IMR-90 (cell line): ENCODE results near the gene HECTD1. TPM values are rescaled to one million over a fixed set of nuclear protein-coding genes. Genes with fewer than 3 reads are reported as not detected.

ENCODE experiments used
- ATAC-seq: fragments of 200-7000 bp; cut with Tn5 transposase; 2 replicates; pipeline ENCODE4 v1.9.1; 2020; ENCODE audit warnings: low read depth, mild to moderate bottlenecking, moderate library complexity
- BruUV-seq: library from RNA; stranded (reverse); fragments of 400-500 nt; replicated peaks from 2 replicates; lab custom pipeline; 2021; lab: Mats Ljungman, UMichigan
- CTCF ChIA-PET: fragments of 300-600 bp; formaldehyde crosslinking; extraction: SDS; loops from one replicate; lab custom pipeline; 2021; ENCODE audit warnings: antibody characterized with exemption; lab: Yijun Ruan, JAX
- POLR2A ChIA-PET: fragments of 300-600 bp; sonication (Branson Sonifier 250); formaldehyde crosslinking; loops from one replicate; lab custom pipeline; 2022; ENCODE audit warnings: antibody characterized with exemption; ENCODE audit not compliant: unreplicated experiment; lab: Charles Lee
- DNase-seq: peaks from one replicate; pipeline ENCODE4 v3.0.0; 2013
- H2AFZ ChIP-seq: replicated peaks from 2 replicates; pipeline ENCODE3; 2013; ENCODE audit warnings: low read length, mild to moderate bottlenecking; ENCODE audit not compliant: poor library complexity
- H2AK5ac ChIP-seq: 2 replicates; pipeline ENCODE4 v1.6.1; 2013; ENCODE audit warnings: low read depth, low read length, inconsistent platforms
- H2AK9ac ChIP-seq: replicated peaks from 2 replicates; pipeline ENCODE3; 2013; ENCODE audit warnings: mild to moderate bottlenecking, low read depth, low read length, moderate library complexity; ENCODE audit not compliant: poor library complexity
- H2BK120ac ChIP-seq: 2 replicates; pipeline ENCODE4 v1.6.1; 2013; ENCODE audit warnings: low read depth, low read length, inconsistent platforms
- H2BK15ac ChIP-seq: 3 replicates; pipeline ENCODE4 v1.6.1; 2013; ENCODE audit warnings: low read depth, low read length, inconsistent platforms
- H2BK20ac ChIP-seq: 2 replicates; pipeline ENCODE4 v1.6.1; 2013; ENCODE audit warnings: low read depth, mild to moderate bottlenecking, inconsistent platforms, low read length, moderate library complexity
- H2BK5ac ChIP-seq: 2 replicates; pipeline ENCODE4 v1.6.1; 2013; ENCODE audit warnings: mild to moderate bottlenecking, low read depth, low read length, inconsistent platforms; ENCODE audit not compliant: poor library complexity, severe bottlenecking
- H3K14ac ChIP-seq: replicated peaks from 2 replicates; pipeline ENCODE4 v1.6.1; 2013; ENCODE audit warnings: low read depth, low read length, inconsistent platforms
- H3K18ac ChIP-seq: 2 replicates; pipeline ENCODE4 v1.6.1; 2013; ENCODE audit warnings: low read depth, low read length, control low read depth
- H3K23ac ChIP-seq: 2 replicates; pipeline ENCODE4 v1.6.1; 2013; ENCODE audit warnings: low read depth, low read length, inconsistent platforms
- H3K27ac ChIP-seq: 2 replicates; pipeline ENCODE4 v1.5.1; 2013; ENCODE audit warnings: mild to moderate bottlenecking, control low read depth, low read length; ENCODE audit not compliant: insufficient read depth
- H3K27me3 ChIP-seq: 2 replicates; pipeline ENCODE4 v1.6.1; 2013; ENCODE audit warnings: low read length; ENCODE audit not compliant: control insufficient read depth, insufficient read depth
- H3K36me3 ChIP-seq: 2 replicates; pipeline ENCODE4 v1.6.1; 2013; ENCODE audit warnings: low read length, mixed read lengths; ENCODE audit not compliant: control insufficient read depth, insufficient read depth
- H3K4ac ChIP-seq: 2 replicates; pipeline ENCODE4 v1.6.1; 2013; ENCODE audit warnings: low read depth, low read length, inconsistent platforms
- H3K4me1 ChIP-seq: 2 replicates; pipeline ENCODE4 v1.6.1; 2013; ENCODE audit warnings: low read length, mixed read lengths; ENCODE audit not compliant: control insufficient read depth, insufficient read depth
- H3K4me2 ChIP-seq: 2 replicates; pipeline ENCODE4 v1.6.1; 2013; ENCODE audit warnings: low read depth, mild to moderate bottlenecking, control low read depth, low read length, moderate library complexity
- H3K4me3 ChIP-seq: 2 replicates; pipeline ENCODE4 v1.5.1; 2013; ENCODE audit warnings: low read depth, mild to moderate bottlenecking, control low read depth, low read length, moderate library complexity; ENCODE audit not compliant: insufficient read depth
- H3K56ac ChIP-seq: 2 replicates; pipeline ENCODE4 v1.6.1; 2013; ENCODE audit warnings: low read length, inconsistent platforms; ENCODE audit not compliant: insufficient read depth; ENCODE audit errors: extremely low read depth
- H3K79me1 ChIP-seq, 2 experiments: 2 replicates each; pipeline ENCODE4 v1.6.1; 2013; ENCODE audit warnings: low read length in 2 of 2, inconsistent platforms in 1 of 2, low read depth in 1 of 2
- H3K9ac ChIP-seq: 2 replicates; pipeline ENCODE4 v1.6.1; 2013; ENCODE audit warnings: low read depth, low read length, control low read depth
- H3K9me1 ChIP-seq: 2 replicates; pipeline ENCODE4 v1.6.1; 2013; ENCODE audit warnings: low read length, inconsistent platforms; ENCODE audit not compliant: insufficient read depth
- H3K9me3 ChIP-seq: 2 replicates; pipeline ENCODE4 v1.6.1; 2013; ENCODE audit warnings: low read length; ENCODE audit not compliant: control insufficient read depth, insufficient read depth
- H4K20me1 ChIP-seq: 2 replicates; pipeline ENCODE4 v1.6.1; 2013; ENCODE audit warnings: low read length, inconsistent platforms; ENCODE audit not compliant: insufficient read depth
- H4K5ac ChIP-seq: 2 replicates; pipeline ENCODE4 v1.6.1; 2013; ENCODE audit warnings: mild to moderate bottlenecking, low read depth, low read length, control low read depth
- H4K8ac ChIP-seq, 2 experiments: 2 replicates each; pipeline ENCODE4 v1.6.1; 2013; ENCODE audit warnings: low read depth in 2 of 2, low read length in 2 of 2, control low read depth in 1 of 2, inconsistent platforms in 1 of 2
- H4K91ac ChIP-seq: 2 replicates; pipeline ENCODE4 v1.6.1; 2013; ENCODE audit warnings: low read depth, low read length, inconsistent platforms; ENCODE audit not compliant: insufficient read depth
- BHLHE40 ChIP-seq: fragments of 150-350 bp; IDR thresholded peaks from 2 replicates; pipeline ENCODE4 v1.6.1; 2016; ENCODE audit warnings: mild to moderate bottlenecking, low read depth, low read length
- CEBPB ChIP-seq: IDR thresholded peaks from 2 replicates; pipeline ENCODE4 v1.6.1; 2012; ENCODE audit warnings: low read depth, low read length, improper control_type of control experiment
- CHD1 ChIP-seq: IDR thresholded peaks from 2 replicates; pipeline ENCODE4 v1.6.1; 2012; ENCODE audit warnings: low read depth, low read length, improper control_type of control experiment
- CTCF ChIP-seq: conservative IDR thresholded peaks from 2 replicates; pipeline ENCODE4 v1.5.1; 2012; ENCODE audit warnings: mild to moderate bottlenecking, low read depth, low read length, improper control_type of control experiment
- ELK1 ChIP-seq: fragments of 150-350 bp; IDR thresholded peaks from 2 replicates; pipeline ENCODE4 v1.6.1; 2016; ENCODE audit warnings: low read depth, mild to moderate bottlenecking, low read length, moderate library complexity, borderline replicate concordance
- MAFK ChIP-seq: IDR thresholded peaks from 2 replicates; pipeline ENCODE4 v1.6.1; 2012; ENCODE audit warnings: low read depth, low read length, improper control_type of control experiment
- MXI1 ChIP-seq: IDR thresholded peaks from 2 replicates; pipeline ENCODE4 v1.6.1; 2012; ENCODE audit warnings: low read depth, mild to moderate bottlenecking, low read length, moderate library complexity, borderline replicate concordance
- NFE2L2 ChIP-seq: fragments of 150-350 bp; IDR thresholded peaks from 2 replicates; pipeline ENCODE4 v1.6.1; 2016; ENCODE audit warnings: low read depth, mild to moderate bottlenecking, low read length
- RAD21 ChIP-seq: IDR thresholded peaks from 2 replicates; pipeline ENCODE4 v1.6.1; 2012; ENCODE audit warnings: low read length, improper control_type of control experiment
- RCOR1 ChIP-seq: IDR thresholded peaks from 2 replicates; pipeline ENCODE4 v1.6.1; 2012; ENCODE audit warnings: mild to moderate bottlenecking, low read length, improper control_type of control experiment; ENCODE audit not compliant: insufficient replicate concordance
- RFX5 ChIP-seq: IDR thresholded peaks from 2 replicates; pipeline ENCODE4 v1.8.0; 2012; ENCODE audit warnings: low read depth, mild to moderate bottlenecking, low read length, moderate library complexity
- SMC3 ChIP-seq: fragments of 150-350 bp; IDR thresholded peaks from 2 replicates; pipeline ENCODE4 v1.6.1; 2016; ENCODE audit warnings: low read depth, mild to moderate bottlenecking, antibody characterized with exemption, low read length, moderate library complexity
- USF2 ChIP-seq: fragments of 150-350 bp; IDR thresholded peaks from 2 replicates; pipeline ENCODE4 v1.6.1; 2017; ENCODE audit warnings: mild to moderate bottlenecking, antibody characterized with exemption, low read length, low read depth
- WGBS, 2 experiments: methylation state at CpG; one replicate each; pipeline versions ENCODE4 v1.1.5 to v1.1.7; 2013; ENCODE audit warnings: missing lambda C conversion rate in 2 of 2; ENCODE audit not compliant: insufficient read length in 1 of 2; ENCODE audit errors: extremely low coverage in 2 of 2; 5-methylcytosine and 5-hydroxymethylcytosine counted together
- dilution Hi-C: fragments of 300-500 bp; cut with HindIII; formaldehyde crosslinking; loops from one replicate; pipeline ENCODE4 v1.14.3; 2018; ENCODE audit warnings: low sequenced_read_pairs; ENCODE audit not compliant: unreplicated experiment
- in situ Hi-C: fragments of 300-500 bp; cut with MboI; formaldehyde crosslinking; loops from 3 replicates; pipeline ENCODE4 v1.14.3; 2019; ENCODE audit warnings: low sequenced_read_pairs, inconsistent platforms, mixed read lengths
- intact Hi-C: fragments of 100-400 bp; cut with micrococcal nuclease; formaldehyde crosslinking; loops from 2 replicates; pipeline ENCODE4 v1.10.0; 2022
- polyA plus RNA-seq, 3 experiments: library from polyadenylated mRNA; depleted of rRNA; stranded (reverse); fragments of >200 nt; gene quantifications; 2 replicates each; pipeline ENCODE4 v1.2.3, GENCODE V29; 2012; ENCODE audit warnings: low replicate concordance in 1 of 3
- total RNA-seq: library from RNA; depleted of rRNA; stranded (reverse); fragments of >200 nt; gene quantifications from 2 replicates; pipeline ENCODE4 v1.2.3, GENCODE V29; 2012

The HECTD1 gene
- total and polyA plus RNA-seq, 2 of the 4 experiments (the other 2 are of a cell fraction): 48.5 to 228 TPM

- no peak for DNase-seq
- H3K9ac ChIP-seq: no peak overlapping the region
- no peak overlapping the region for H3K4ac ChIP-seq
- peaks cover 4% of the 10 kb centered on the region for H3K4me1 ChIP-seq
- intact Hi-C loops (no loop called here), in situ Hi-C loops (no loop called here), dilution Hi-C loops (no loop called here)
- no peak overlapping the region for H2BK20ac ChIP-seq
- no peak overlapping the region for H2BK5ac ChIP-seq
- H2AFZ ChIP-seq: no peak overlapping the region
- ATAC-seq: no peak
- TF ChIP-seq NFE2L2 (no peak), CEBPB (no peak), RFX5 (no peak), MAFK (no peak), SMC3 (no peak), RAD21 (no peak), CHD1 (no peak), MXI1 (no peak), CTCF (no peak), USF2 (no peak), RCOR1 (no peak), ELK1 (no peak), BHLHE40 (no peak)
- no peak overlapping the region for H2BK15ac ChIP-seq
- H2AK9ac ChIP-seq: no peak overlapping the region
- WGBS, 2 experiments: no CpG with 5 or more reads among the region's 5 CpGs
- H3K9me3 ChIP-seq: no peaks in the 10 kb centered on the region
- H3K4me3 ChIP-seq: no peak overlapping the region
- H3K36me3 ChIP-seq: peaks cover 9% of the 10 kb centered on the region
- peaks cover 8% of the 10 kb centered on the region; the same call in 1 of the 2 replicates for H3K9me1 ChIP-seq
- no peak overlapping the region for H3K18ac ChIP-seq
- no peak overlapping the region for H3K23ac ChIP-seq
- no peak overlapping the region for H4K91ac ChIP-seq
- H2BK120ac ChIP-seq: no peak overlapping the region
- CTCF ChIA-PET: no interaction called here
- no peak overlapping the region for H4K5ac ChIP-seq
- no peak overlapping the region for H4K8ac ChIP-seq
- no peaks in the 10 kb centered on the region for H3K27me3 ChIP-seq
- POLR2A ChIA-PET: no interaction called here
- H4K20me1 ChIP-seq: peaks cover 32% of the 10 kb centered on the region
- no peak overlapping the region for H3K4me2 ChIP-seq
- no TSS peak for BruUV-seq
- peaks cover 24 to 76% of the 10 kb centered on the region in 2 experiments for H3K79me1 ChIP-seq
- H3K14ac ChIP-seq: no peak overlapping the region
- no peak overlapping the region for H3K27ac ChIP-seq
- H2AK5ac ChIP-seq: no peak overlapping the region
- no peak overlapping the region for H3K56ac ChIP-seq
Measured at GRCh38 chr14:31189346-31190218, 18.0 kb downstream of the HECTD1 start.
